ENCODE results near the gene GCHFR.

- TF ChIP-seq POLR2A (IDR thresholded peaks at IDR 0.05; ENCODE audit: low read depth, low read length) (no peak), CTCF (IDR thresholded peaks at IDR 0.05 in 2 of 3, conservative IDR thresholded peaks at IDR 0.05 in 1 of 3; ENCODE audit: control insufficient read depth in 2 of 3, extremely low read depth in 1 of 3, insufficient read depth in 1 of 3, low read depth in 3 of 3, low read length in 3 of 3) (no peak)
Observed at GRCh38 chr15:40747685-40748631, 15.9 kb upstream of the GCHFR start.
